Left renal pelvis (tissue), 4 donors: ENCODE data around the gene RPL29. TPM values are rescaled to one million over a fixed set of nuclear protein-coding genes. Genes with fewer than 3 reads are reported as not detected.

ENCODE experiments used
- DNase-seq, 4 donors: peaks; one replicate each; pipeline ENCODE4 v3.0.0-alpha.2; 2013; ENCODE audit warnings: low read depth in 4 of 4, low spot score in 3 of 4
- polyA plus RNA-seq, 4 donors: library from polyadenylated mRNA; unstranded; fragments of 120-200 nt; gene quantifications; one replicate each; pipeline ENCODE4 v1.2.1, GENCODE V29; 2013; ENCODE audit not compliant: insufficient read length in 4 of 4

RPL29 gene
- polyA plus RNA-seq, 4 donors, result 1,419 to 1,780 (median 1,590) TPM

DNA sequence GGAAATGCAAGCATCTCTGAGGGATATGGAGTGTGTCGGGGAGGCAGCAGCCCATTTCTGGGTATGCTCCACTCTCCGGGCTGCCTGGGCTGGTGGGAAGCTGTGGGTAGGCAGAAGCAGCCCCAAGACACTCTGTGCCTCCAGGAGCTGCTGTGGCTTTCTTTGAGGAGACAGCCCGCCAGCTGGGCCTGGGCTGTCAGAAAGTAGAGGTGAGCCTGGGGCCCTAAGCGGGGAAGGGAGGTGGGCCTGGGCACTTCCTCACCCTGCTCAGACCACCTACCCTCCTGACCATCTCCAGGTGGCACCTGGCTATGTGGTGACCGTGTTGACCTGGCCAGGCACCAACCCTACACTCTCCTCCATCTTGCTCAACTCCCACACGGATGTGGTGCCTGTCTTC lies 10.6 kb downstream of the RPL29 start:
- no peak for DNase-seq

GRCh38 chr3:51984269-51984647 lies 11.4 kb downstream of the RPL29 start:
- no peak for DNase-seq

DNA sequence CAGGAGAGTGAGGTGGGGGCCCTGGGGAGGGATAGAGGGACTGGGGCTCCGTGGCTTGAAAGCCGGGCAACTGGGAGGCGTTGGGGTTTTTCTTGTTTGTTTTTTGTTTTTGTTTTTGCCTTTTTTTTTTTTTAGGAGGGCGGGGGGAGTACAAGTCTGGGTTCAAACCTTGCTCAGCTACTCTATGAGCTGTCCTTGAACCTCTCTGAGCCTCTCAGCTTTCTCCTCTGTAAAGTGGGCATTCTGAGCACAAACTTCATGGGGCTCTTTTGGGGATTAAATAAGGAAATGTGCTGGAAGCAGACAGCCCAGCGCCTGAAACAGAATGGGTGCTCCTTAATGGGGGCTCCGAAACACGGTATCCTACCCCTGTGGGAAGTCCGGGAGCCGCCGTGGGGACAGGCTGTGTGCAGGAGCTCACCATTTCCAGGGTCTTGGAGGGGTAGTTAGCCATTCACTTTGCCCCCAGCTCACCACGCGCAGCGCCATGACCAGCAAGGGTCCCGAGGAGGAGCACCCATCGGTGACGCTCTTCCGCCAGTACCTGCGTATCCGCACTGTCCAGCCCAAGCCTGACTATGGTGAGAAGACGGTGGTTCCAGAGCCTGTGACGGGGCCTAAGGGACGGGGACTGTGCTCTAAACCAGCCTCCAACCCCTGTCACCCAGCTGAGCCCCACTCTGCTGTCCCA lies 12.0 kb downstream of the RPL29 start:
- DNase-seq, result no peak

DNA sequence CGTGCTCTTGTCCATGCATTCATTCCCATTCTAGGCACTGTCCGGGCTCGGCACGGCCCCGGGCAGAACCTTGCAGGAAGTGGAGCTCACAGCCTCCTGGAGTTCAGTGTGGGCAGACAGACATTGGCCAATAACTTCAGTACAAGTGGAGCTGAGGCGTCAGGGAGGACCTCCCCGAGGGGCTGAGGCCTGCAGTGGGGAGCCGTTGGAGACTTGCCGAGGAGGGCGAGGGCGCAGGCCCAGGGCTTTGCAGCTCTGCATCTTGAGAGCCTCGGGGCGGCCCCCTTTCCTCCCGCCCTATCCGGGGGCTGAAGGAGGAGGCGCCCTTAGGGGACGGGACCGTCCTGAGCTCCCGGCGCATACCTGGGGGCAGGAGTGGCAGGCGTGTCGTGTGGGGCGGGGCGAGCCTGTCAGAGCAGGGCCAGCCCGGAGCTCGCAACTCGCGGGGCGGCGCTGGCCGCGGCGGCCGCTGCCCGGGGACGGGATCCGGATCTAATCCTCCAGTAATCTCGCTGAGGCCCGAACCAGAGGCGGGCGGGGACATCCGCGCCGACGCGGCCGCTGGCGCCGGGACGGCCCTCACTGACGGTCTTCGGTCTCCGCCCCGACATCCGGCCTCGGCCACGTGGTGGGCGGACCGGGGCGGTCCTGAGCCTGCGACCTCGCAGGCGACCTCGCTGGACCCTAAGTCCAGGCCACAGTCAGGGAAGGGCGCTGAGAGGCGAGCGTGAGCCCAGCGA lies 12.7 kb downstream of the RPL29 start, which contains the start of gene ACY1:
TSS of gene ACY1 (plus strand) at position 698 of the 740 bp plus-strand sequence. CDS start 530 bp downstream, outside the sequence.
- peak in 1 of 4 donors; percentile 73 for DNase-seq

DNA sequence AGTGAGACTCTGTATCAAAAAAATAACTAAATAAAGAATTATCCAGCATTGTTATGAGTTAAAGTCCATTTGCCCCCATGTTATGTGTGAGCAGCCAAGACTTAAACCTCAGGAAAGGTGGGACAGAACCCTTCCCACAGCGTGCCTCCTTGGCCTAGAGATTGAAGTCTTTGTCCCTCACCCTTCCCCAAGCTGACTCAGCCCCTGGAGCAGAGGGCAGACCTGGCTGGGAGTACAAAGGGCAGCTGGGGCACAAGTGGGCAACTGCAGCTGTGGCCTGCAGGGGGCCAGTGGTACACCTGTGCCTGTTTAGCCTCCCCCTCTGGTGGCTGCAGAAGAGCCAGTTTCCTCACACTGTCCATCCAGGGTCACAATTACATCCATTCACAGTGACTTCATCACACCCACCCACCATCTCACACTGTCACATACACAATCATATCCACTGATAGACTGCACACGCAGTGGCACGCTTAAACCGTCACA lies 13.3 kb downstream of the RPL29 start:
- DNase-seq, result no peak

DNA sequence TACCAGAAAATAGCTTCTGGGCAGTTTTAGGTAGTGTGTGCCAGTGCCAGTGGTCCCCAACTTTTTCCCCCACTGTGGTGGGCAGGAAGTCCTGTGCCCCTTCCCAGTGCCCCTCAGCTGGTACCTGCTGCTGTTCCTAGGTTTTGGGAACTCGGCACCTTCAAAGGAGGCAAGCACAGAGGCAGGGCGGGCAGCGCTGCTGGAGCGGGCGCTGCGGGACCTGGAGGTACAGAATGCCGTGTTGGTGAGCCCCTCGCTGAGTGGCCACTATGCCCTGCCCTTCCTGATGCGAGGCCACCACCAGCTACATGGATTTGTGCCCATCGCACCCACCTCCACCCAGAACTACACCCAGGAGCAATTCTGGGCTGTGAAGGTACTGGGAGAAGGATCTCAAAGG lies 15.4 kb downstream of the RPL29 start:
- DNase-seq, result no peak

DNA sequence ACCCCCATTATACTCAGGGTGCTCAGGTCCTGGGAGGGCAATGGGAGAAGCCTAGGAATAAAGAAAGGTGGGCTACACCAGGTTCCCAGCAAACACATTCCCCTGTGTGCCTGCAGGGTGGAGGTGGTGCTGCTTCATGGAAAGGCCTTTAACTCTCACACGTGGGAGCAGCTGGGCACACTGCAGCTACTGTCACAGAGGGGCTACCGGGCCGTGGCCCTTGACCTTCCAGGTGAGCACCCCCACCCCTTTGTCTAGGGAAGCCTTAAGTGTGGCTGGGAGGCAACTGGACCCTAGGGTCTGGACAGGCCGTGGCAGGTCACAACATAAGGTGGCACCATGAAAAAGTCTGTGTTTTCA lies 17.6 kb downstream of the RPL29 start:
- DNase-seq, result no peak

DNA sequence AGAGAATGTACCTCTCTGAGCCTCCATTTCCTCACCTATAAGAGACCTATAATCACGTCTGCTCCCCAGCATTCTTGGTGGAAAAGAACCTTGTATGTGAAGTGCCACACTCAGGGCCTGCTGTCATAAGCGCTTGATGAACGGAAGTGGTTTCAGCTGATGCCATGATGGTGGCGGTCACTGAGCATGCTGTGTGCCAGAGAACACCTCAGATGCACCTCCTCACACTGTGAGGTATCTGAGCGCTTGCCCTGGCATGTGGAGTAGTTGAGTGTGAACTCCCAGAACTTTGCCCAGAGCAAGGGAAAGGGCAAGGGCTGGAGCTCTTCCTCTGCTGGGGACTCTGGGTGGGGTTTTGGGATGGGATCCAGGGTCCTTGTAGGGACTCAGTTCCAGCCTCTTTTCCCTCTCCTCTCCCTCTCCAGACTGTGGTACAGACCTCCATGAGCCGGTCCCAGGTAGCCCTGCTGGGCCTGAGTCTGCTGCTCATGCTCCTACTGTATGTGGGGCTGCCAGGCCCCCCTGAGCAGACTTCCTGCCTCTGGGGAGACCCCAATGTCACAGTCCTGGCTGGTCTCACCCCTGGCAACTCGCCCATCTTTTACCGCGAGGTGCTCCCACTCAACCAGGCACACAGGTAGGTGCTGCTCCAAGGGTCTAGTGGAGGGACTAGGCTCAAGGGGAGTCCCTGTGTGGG lies 18.1 kb downstream of the RPL29 start:
- no peak for DNase-seq

DNA sequence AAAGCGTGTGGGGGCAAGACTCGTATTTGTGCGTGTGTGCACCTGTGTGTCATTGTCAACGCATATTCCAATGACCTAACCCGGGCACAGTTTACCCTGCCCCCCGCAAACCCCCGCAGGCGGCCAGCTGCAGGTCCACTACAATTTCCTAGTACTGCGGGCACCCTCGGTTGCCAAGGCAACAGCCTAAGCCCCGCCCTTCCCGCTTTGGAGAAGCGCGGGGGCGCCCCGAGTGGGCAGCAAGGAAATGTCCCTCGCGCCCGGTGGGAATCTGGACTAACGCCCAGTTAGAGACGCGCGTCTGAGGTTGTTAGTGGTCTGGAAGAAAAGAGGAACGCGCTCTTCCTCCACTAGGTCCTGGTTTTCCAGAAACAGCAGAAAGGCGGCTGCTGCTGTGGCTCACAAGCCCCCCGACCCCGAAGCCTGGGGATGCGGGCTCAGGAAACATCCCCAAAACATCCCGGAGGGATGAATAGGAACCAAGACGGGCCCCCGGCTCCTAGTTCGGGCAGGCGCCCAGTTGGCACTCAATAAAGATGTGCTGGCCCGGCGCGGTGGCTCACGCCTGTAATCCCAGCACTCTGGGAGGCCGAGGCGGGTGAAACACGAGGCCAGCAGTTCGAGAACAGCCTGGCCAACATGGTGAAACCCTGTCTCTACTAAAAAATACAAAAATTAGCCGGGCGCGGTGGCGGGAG lies 19.7 kb downstream of the RPL29 start:
- no peak for DNase-seq

- DNase-seq, result no peak
These were observed 20.5 kb downstream of the RPL29 start, which contains the start of gene ABHD14A for GRCh38 chr3:51974963-51975851. Gene ABHD14A, plus strand, starts transcription at chr3:51975064. Its CDS starts 72 bp downstream, at chr3:51975136.

- DNase-seq, result no peak
These were observed 21.3 kb downstream of the RPL29 start for GRCh38 chr3:51974277-51974962.

DNA sequence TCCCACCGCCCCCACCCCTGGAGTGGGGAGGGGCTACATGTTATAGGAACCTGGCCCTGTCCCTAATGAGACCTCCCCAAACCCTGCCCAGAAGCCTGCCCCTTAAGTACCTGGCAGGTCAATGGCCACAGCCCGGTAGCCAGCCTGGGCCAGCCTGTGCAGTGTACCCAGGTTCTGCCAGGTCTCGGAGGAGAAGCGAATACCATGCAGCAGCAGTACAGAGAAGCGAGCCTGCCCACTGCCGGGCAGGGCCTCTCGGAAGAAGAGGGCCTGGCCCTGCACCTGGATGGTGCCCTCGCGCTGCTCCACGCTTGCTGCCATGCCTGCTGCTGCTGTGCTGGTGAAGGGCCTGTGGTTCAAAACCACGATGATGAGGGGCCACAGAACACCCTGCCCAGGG lies 24.3 kb downstream of the RPL29 start:
- no peak for DNase-seq

DNA sequence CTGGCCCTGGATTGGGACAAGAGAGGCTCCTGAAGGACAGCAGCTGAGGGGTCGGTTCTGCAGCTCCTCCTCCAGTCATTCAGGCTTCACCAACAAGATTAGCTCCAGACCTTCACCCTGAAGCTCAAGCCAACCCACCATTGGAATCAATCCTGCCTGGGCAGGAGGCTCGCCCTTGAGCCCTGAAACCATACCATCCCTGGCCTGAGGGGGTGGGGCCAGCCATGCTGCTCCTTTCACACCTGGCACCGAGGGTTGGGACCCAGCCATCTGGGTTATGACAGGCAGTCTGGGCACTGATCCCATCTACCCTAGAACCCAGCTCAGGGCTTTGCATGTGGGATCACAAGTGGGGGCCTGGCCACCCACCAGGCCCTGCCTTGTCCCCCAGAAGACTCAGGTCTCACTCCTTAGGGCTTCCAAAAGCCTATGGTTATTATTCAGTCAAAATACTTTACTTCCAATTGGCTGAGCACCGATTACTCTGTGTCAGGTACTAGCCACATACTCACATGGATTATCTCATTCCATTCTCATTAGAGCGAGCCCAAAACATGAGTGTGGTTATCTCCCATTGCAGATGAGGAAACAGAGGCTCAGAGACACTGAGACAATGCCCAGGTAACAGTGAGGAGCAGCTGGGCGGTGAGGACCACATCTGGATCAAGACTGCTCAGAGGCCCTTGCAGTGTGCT lies 24.9 kb downstream of the RPL29 start:
- no peak for DNase-seq

GRCh38 chr3:51969841-51970240 lies 25.9 kb downstream of the RPL29 start:
- no peak for DNase-seq

DNA sequence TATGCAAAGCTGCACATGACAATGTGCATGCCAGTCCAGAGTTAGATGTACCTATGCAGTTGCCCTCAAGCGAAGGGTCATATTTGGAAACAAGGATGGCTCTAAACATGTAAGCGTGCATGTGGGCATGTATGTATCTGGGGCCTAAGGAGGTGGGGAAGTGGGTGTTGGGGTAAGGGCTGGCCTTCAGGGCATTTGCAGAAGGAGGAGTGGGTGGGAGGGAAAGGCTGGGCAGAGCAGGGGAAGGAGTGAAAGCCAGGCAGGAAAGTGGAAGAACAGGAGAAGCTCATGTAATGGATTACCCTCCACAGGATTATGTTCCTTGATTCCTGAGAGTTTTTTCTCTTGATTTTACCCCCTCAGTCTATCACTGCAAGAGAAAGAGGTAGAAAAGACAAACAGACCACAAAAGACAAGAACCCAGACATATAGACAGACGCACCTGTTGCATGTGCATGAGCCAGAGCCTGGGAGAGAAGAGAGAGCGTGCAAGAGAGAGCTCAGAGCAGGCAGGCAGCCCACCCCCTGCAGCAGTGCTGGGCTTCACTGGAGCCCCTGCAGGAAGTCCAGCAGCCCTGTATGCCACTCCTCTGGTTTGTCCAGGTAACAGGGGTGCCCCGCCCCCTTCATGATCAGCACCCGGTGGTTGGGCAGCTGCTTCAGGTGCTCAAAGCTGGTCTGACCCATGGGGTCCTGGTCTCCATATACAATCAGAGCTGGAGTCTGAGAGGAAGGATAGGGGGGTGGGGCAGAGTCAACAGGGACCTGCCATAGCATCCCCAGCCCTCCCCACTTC lies 26.6 kb downstream of the RPL29 start:
- no peak for DNase-seq

GRCh38 chr3:51968170-51968775 lies 27.4 kb downstream of the RPL29 start:
- no peak for DNase-seq

DNA sequence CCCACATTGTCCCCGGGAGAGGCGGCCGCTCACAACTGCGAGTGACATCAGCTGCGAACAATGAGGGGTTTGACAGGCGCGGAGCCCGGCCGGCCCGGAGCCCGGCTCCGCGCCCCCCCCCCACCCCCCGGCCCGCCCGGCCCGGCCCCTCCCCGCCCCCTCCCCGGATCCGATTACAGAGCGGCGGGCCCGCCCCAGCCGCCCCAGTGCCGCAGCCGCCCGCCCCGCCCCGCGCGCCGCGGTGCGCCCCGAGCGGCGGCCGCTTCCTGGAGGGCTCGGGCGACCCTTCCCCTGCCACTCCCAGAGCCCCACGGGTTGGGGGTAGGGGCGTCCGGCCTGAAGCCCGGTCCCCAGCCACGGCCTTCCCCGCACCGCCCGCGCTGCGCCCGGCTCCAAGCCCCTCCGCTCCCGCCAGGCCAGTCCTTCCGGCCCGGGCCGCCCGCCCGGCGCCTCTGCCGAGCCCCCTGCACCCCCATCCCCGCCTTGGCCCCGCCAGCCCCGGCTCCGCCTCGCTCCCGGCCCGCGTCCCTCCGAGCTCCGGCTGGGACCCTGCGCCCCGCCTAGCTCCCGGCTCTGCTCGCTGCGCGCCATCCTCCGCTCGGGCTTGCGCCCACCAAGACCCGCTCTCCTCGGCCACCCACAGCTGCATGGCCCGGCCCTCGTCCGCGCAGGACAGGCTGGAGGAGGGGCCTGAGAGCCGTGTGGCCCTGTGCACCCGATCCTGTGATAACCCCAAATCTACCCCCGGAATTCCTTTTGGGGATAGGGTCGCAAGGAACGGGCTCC lies 28.1 kb downstream of the RPL29 start, which contains the start of gene PCBP4:
TSS of gene PCBP4 (minus strand) at position 71 of the 786 bp plus-strand sequence. CDS start 6,214 bp downstream, outside the sequence.
- no peak for DNase-seq
